Suppressor macrophage treated with lipopolysaccharide for 1 hour (primary cell): ENCODE data around the gene TSKS.
"Not testable (repeated sequence)": the region's sequence is repeated elsewhere in the genome, so short reads cannot be mapped to it uniquely, and the experiment has no call there.

Experiments
- DNase-seq, 3 donors: peaks; one replicate each; pipeline ENCODE4 v3.0.0-alpha.2; 2020 to 2022

Gene TSKS

GRCh38 chr19:49766007-49766929, 3.2 kb upstream of the TSKS start:
- DNase-seq, result peak; percentile 99 to 100 (median 100)

- DNase-seq, result no peak
Observed at GRCh38 chr19:49764341-49764740, 1.2 kb upstream of the TSKS start.

- peak in 2 of 3 donors; percentile 32 to 53 for DNase-seq
Observed at GRCh38 chr19:49761625-49762311, 1.3 kb downstream of the TSKS start.

GRCh38 chr19:49761249-49761624, 1.9 kb downstream of the TSKS start:
- no peak for DNase-seq

DNA sequence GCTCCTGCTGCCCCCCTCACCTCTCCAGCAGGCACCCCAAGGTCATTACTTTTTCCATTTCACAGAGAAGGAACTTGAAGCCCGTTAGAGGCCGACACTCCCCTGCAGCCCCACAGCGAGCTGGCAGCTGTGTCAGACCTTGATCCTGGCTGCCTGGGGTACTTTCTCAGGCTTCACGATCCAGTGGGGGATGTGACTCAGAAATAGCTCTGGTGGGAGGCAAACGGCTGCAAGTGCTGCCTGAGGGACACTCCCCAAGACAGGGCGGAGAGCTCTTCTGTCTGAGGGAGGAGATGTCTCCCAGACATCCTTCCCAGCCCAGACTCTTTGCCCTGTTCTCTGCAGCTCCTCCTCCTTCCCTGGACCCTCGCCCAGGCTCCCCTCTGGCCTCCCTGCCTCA, 4.8 kb downstream of the TSKS start:
- DNase-seq, result peak in 1 of 3 donors; percentile 15

- DNase-seq, result no peak
Observed at GRCh38 chr19:49755956-49756355, 7.2 kb downstream of the TSKS start.

GRCh38 chr19:49752701-49753100, 10.4 kb downstream of the TSKS start:
- DNase-seq, result no peak

- DNase-seq, result no peak
Observed at GRCh38 chr19:49749771-49750170, 13.3 kb downstream of the TSKS start.

GRCh38 chr19:49749055-49749716, 13.9 kb downstream of the TSKS start:
- peak; percentile 23 to 29 (median 24) for DNase-seq

GRCh38 chr19:49746206-49746958, 16.7 kb downstream of the TSKS start:
- peak; percentile 52 to 76 (median 74) for DNase-seq

DNA sequence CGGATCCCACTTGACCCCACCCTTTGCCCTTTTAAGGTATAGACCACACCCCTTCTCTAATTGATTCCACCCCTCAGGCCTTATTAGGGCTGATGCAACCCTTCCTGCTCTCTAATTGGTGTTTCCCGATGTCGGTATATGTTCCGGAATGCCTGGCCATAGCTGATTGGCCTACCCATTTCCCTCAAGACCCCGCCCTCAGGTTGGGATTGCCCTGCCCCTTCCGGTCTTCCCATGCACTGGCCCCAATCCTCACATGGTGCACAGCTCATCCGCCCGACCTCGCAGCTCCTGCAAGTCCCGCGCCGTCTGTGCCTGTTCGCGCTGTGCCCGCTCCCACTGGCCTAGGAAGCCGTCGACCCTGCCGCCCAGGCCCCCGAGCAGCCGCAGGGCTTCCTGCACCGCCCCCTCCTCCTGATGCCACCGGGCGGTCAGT, 18.1 kb downstream of the TSKS start:
- no peak for DNase-seq

- peak; percentile 29 to 35 (median 33) for DNase-seq
Observed at GRCh38 chr19:49741210-49741844, 21.8 kb downstream of the TSKS start.

DNA sequence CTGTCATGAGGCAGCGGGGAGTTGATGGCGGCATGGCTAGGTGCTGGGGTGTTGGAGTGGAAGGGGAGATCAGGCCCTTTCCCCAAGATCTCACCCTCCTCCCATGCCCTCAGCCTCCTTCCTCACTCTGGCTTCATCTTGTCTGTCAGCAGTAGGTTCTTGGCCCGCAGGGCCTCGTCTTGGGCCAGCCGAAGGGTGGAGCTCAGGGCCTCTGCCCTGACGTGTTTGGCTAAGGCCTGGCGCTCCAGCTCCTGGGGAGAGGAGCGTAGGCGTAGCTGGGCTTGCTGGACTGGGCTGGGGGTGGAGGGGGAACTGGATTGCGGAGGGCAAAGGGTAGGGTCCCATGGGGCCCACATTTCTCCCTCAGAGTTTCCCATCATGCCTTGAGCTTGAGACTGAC, 23.2 kb downstream of the TSKS start:
- no peak for DNase-seq

DNA sequence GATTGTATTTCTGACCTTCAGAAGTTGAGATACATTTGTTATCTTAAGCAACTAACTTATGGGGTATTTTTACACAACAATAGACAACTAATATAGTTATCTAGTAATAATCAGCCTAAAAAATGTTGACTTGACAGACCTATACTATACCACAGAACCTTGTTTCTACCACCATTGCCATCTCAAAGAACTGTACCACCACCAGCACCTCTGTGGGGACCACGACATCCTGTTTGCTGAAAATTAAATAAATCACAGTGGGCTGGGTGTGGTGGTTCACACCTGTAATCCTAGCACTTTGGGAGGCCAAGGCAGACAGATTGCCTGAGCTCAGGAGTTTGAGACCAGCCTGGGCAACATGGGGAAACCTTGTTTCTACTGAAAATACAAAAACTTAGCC, 24.0 kb downstream of the TSKS start:
- DNase-seq, result no peak

- peak; percentile 69 to 79 (median 73) for DNase-seq
Observed at GRCh38 chr19:49738268-49738667, 24.8 kb downstream of the TSKS start.

DNA sequence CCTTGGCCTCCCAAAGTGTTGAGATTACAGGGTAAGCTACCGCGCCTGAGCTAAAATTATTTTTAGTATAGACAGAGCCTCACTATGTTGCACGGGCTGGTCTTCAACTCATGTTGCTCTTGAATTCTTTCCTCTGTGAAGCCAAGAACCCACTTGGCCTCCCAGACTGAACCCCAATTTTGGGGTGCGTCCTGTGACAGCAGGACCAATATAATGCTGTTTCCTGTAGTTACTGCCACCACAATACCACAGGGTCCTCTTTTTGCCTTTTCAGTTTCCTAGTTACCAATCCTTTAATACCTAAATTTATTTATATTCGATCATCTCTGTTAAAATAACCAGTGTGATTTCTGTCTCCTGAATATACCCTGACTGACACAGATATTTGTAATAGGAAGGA, 32.9 kb downstream of the TSKS start:
- DNase-seq, result no peak

- no peak for DNase-seq
Observed at GRCh38 chr19:49727217-49728030, 35.7 kb downstream of the TSKS start.

DNA sequence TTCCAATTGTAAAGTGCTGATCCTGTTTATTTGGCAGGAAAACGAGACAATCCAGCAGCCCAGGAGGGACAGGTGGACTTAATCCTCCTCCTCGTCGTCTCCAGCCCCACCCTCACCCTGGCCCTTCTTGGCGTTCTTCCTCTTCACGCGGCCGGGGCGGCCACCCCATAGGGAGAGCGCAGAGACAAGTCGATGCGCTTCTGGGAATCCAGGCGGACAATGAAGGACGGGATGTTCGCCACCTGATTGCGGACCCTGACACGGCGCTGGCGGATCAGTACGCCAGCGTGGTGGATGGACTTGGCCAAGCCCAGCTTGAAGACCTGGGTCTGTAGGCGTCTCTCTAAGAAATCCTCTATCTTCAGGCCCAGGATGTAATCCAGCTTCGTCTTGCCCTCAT, 43.7 kb downstream of the TSKS start:
- not testable (repeated sequence) for DNase-seq

DNA sequence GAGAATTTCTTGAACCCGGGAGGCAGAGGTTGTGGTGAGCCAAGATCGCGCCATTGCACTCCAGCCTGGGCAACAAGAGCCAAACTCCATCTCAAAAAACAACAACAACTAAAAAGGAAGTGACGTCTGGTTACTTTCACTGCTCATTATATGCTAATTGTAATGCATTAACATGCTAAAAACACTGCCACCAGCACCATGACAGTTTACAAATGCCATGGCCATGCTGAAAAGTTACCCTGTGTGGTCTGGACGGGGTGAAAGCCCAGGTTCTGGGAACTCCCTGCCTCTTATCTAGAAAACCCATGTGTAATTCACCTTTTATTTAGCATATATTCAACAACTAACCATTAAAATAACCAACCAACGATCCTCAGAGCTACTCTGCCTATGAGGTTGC, 44.1 kb downstream of the TSKS start:
- no peak for DNase-seq

DNA sequence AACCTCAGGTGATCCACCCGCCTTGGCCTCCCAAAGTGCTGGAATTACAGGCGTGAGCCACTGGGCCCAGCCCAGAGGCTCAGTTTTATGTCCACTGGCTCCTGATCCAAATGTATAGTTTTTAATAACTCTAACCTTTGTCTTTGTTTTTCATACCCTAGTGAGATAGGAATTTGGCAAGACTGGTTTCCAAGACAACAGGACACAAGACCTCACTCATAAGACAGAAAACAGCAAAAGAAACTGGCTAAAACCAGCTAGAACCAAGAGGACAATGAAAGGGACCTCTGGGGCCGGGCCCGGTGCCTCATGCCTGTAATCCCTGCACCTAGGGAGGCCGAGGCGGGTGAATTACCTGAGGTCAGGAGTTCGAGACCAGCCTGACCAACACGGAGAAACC, 44.6 kb downstream of the TSKS start:
- DNase-seq, result no peak

DNA sequence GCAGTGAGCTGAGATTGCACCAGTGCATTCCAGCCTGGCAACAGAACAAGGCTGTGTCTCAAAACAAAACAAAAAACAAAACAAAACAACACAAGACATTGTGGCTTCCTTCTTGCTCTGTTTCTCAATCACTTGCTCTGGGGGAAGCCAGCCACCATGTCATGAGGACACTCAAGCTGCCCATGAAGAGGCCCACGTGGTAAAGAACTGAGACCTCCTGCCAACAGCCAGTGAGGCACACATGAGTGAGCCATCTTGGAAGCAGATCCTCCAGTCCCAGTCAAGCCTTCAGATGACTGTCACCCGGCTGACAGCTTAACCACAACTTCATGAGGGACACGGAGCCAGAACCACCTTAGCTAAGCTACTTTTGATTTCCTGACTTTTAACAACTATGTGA, 47.0 kb downstream of the TSKS start:
- DNase-seq, result peak; percentile 26 to 44 (median 35)
